Measurements from ENCODE around the gene RAB2B.

GRCh38 chr14:21486640-21487087 lies 9.9 kb upstream of the RAB2B start:
- TF ChIP-seq POLR2AphosphoS5 (IDR thresholded peaks at IDR 0.05; ENCODE audit: insufficient read depth in 1 of 2, low read depth in 1 of 2) (no peak), CTCF (IDR thresholded peaks at IDR 0.05) (no peak)
